PC-3 (cell line): ENCODE data around the gene GPR25.

Source experiments
- CTCF ChIP-seq: fragments of 300-600 bp; sonication (generic); conservative IDR thresholded peaks from 2 replicates; pipeline ENCODE4 v1.5.1; 2017; ENCODE audit warnings: antibody characterized with exemption, low read depth, mild to moderate bottlenecking, low read length
- EZH2 ChIP-seq: fragments of 300-600 bp; sonication (generic); IDR thresholded peaks from one replicate; pipeline ENCODE4 v1.6.1; 2017; ENCODE audit warnings: antibody characterized with exemption, mild to moderate bottlenecking, low read length; ENCODE audit not compliant: unreplicated experiment
- EZH2phosphoT487 ChIP-seq: fragments of 300-600 bp; sonication (generic); IDR thresholded peaks from 2 replicates; pipeline ENCODE4 v1.6.1; 2018; ENCODE audit warnings: mild to moderate bottlenecking, antibody characterized with exemption, low read length, borderline replicate concordance

- no peak for TF ChIP-seq CTCF
- TF ChIP-seq EZH2: no peak
- TF ChIP-seq EZH2phosphoT487: no peak
These were observed 5.2 kb downstream of the GPR25 start for GRCh38 chr1:200877839-200878551.
